Mesendoderm (in vitro differentiated cells): ENCODE measurements around the gene TEDDM1.
A peak's percentile ranks its signal among the peaks of the same experiment; 100 is the strongest.

ENCODE experiments used
- DNase-seq: peaks from one replicate; pipeline ENCODE4 v3.0.0; 2013
- H2AK5ac ChIP-seq: 2 replicates; pipeline ENCODE4 v1.6.1; 2013; ENCODE audit warnings: low read length, inconsistent platforms
- H2BK120ac ChIP-seq: 2 replicates; pipeline ENCODE4 v1.6.1; 2013; ENCODE audit warnings: low read depth, mild to moderate bottlenecking, low read length, moderate library complexity, mixed read lengths
- H2BK15ac ChIP-seq: replicated peaks from 2 replicates; pipeline ENCODE4 v1.6.1; 2013; ENCODE audit warnings: low read depth, mild to moderate bottlenecking, moderate library complexity
- H2BK5ac ChIP-seq: 2 replicates; pipeline ENCODE4 v1.6.1; 2013; ENCODE audit warnings: low read length, inconsistent platforms
- H3K18ac ChIP-seq: 2 replicates; pipeline ENCODE4 v1.6.1; 2013; ENCODE audit warnings: mild to moderate bottlenecking, low read length, mixed read lengths
- H3K23ac ChIP-seq: one replicate; pipeline ENCODE4 v1.6.1; 2013; ENCODE audit warnings: low read length
- H3K27ac ChIP-seq: 2 replicates; pipeline ENCODE4 v1.5.1; 2013; ENCODE audit warnings: low read depth, mild to moderate bottlenecking, inconsistent platforms, low read length, moderate library complexity
- H3K27me3 ChIP-seq: 2 replicates; pipeline ENCODE4 v1.6.1; 2013; ENCODE audit warnings: low read length, control low read depth, mild to moderate bottlenecking, inconsistent platforms; ENCODE audit not compliant: insufficient read depth, poor library complexity
- H3K36me3 ChIP-seq: 2 replicates; pipeline ENCODE4 v1.6.1; 2013; ENCODE audit warnings: low read length, inconsistent platforms; ENCODE audit not compliant: control insufficient read depth, insufficient read depth
- H3K4ac ChIP-seq: one replicate; pipeline ENCODE4 v1.6.1; 2013; ENCODE audit warnings: low read depth, mild to moderate bottlenecking, low read length, moderate library complexity
- H3K4me1 ChIP-seq: 2 replicates; pipeline ENCODE4 v1.6.1; 2013; ENCODE audit warnings: low read depth, low read length, inconsistent platforms; ENCODE audit not compliant: control insufficient read depth
- H3K4me2 ChIP-seq: 2 replicates; pipeline ENCODE4 v1.6.1; 2013; ENCODE audit warnings: low read length
- H3K4me3 ChIP-seq: 2 replicates; pipeline ENCODE4 v1.5.1; 2013; ENCODE audit warnings: mild to moderate bottlenecking, low read length
- H3K56ac ChIP-seq: one replicate; pipeline ENCODE4 v1.6.1; 2013; ENCODE audit warnings: low read length
- H3K79me1 ChIP-seq: 2 replicates; pipeline ENCODE4 v1.6.1; 2013; ENCODE audit warnings: low read length, inconsistent platforms
- H3K79me2 ChIP-seq: 2 replicates; pipeline ENCODE4 v1.6.1; 2013; ENCODE audit warnings: mild to moderate bottlenecking, low read length; ENCODE audit not compliant: control insufficient read depth, insufficient read depth
- H3K9ac ChIP-seq: 2 replicates; pipeline ENCODE4 v1.6.1; 2013; ENCODE audit warnings: low read length, inconsistent platforms
- H4K5ac ChIP-seq: one replicate; pipeline ENCODE4 v1.6.1; 2013; ENCODE audit warnings: low read length
- H4K8ac ChIP-seq: one replicate; pipeline ENCODE4 v1.6.1; 2013; ENCODE audit warnings: low read depth, mild to moderate bottlenecking, control low read depth, low read length, moderate library complexity
- WGBS: extraction: QIAGEN DNeasy Blood & Tissue Kit; methylation state at CpG from one replicate; pipeline ENCODE4 v1.1.7; 2013; ENCODE audit warnings: low lambda C conversion rate, missing lambda C conversion rate; ENCODE audit not compliant: insufficient coverage; ENCODE audit errors: extremely low coverage; 5-methylcytosine and 5-hydroxymethylcytosine counted together

TEDDM1 gene

DNA sequence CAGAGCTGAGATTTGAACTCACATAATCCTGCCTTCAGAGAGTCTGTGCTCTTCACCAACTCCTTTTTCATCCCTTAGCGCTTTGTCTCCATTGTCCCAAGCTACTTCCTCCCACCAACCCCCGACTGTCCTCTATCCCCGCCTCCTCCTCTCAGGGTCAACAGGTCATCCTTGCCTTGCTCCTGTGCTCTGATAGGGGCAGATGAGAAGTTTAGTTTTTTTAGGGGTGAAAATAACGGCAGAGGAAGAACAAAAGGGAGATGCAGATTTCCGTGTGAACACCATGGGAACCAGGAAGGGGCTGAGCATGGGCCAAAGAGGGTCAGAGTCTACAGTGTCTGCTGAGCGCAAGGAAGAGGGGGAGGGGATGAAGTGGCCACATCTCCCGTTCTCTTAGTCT, 40.8 kb downstream of the TEDDM1 start:
- Histone ChIP-seq H2BK120ac (no peak overlapping the region), H3K36me3 (no peaks in the 10 kb centered on the region)

GRCh38 chr1:182357913-182358312, 42.6 kb downstream of the TEDDM1 start:
- no peak for DNase-seq
- no CpG with 5 or more reads among the region's 4 CpGs for WGBS

More for the DNA sequence above, 40.8 kb downstream of the TEDDM1 start:
- H3K56ac ChIP-seq = no peak overlapping the region
- no peaks in the 10 kb centered on the region for H3K27me3 ChIP-seq
- no peak overlapping the region for H3K4me2 ChIP-seq
- no peak overlapping the region for H2BK5ac ChIP-seq
- H3K27ac ChIP-seq = no peak overlapping the region
- H3K79me1 ChIP-seq = no peaks in the 10 kb centered on the region
- H3K4me3 ChIP-seq = no peak overlapping the region
- no CpG with 5 or more reads among the region's 7 CpGs for WGBS
- H3K79me2 ChIP-seq = no peaks in the 10 kb centered on the region
- no peak overlapping the region for H2BK15ac ChIP-seq
- H3K23ac ChIP-seq = no peak overlapping the region
- DNase-seq = peak; percentile 47
- H3K4ac ChIP-seq = no peak overlapping the region
- H4K8ac ChIP-seq = no peak overlapping the region
- H3K9ac ChIP-seq = no peak overlapping the region
- no peak overlapping the region for H4K5ac ChIP-seq
- H2AK5ac ChIP-seq = no peak overlapping the region
- H3K4me1 ChIP-seq = no peaks in the 10 kb centered on the region
- H3K18ac ChIP-seq = no peak overlapping the region

DNA sequence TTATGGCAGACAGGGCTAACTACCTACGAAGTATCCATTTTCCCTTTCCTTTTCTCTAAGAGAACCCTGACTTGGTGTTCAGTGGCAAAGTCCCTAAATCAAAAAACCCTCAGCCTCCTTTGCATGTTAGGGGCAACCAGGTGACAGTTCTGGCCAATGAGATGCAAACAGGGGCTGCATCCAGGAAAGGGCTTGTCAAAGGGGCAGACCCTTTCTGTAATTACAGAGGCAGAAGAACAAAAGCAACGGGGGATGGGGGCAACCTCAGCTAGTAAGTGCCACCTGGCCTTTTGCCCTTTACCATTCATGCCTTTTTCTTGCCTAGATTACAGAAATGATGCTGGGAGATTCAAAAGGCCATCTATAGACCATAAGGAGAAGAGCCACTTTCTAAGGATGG, 43.3 kb downstream of the TEDDM1 start:
- H3K18ac ChIP-seq = no peak overlapping the region
- H2AK5ac ChIP-seq = no peak overlapping the region
- H3K23ac ChIP-seq = no peak overlapping the region
- no peaks in the 10 kb centered on the region for H3K79me2 ChIP-seq
- no peak overlapping the region for H3K56ac ChIP-seq
- no peak overlapping the region for H3K4me3 ChIP-seq
- H3K36me3 ChIP-seq = no peaks in the 10 kb centered on the region
- H2BK15ac ChIP-seq = no peak overlapping the region
- no peak overlapping the region for H2BK120ac ChIP-seq
- no peaks in the 10 kb centered on the region for H3K27me3 ChIP-seq
- no peak overlapping the region for H3K27ac ChIP-seq
- H3K4me2 ChIP-seq = no peak overlapping the region
- H3K4ac ChIP-seq = no peak overlapping the region
- H4K5ac ChIP-seq = no peak overlapping the region
- no peaks in the 10 kb centered on the region for H3K4me1 ChIP-seq
- no peak overlapping the region for H3K9ac ChIP-seq
- H3K79me1 ChIP-seq = no peaks in the 10 kb centered on the region
- no peak overlapping the region for H4K8ac ChIP-seq
- no CpG with 5 or more reads among the region's 2 CpGs for WGBS
- DNase-seq = peak; percentile 13
- no peak overlapping the region for H2BK5ac ChIP-seq

More at GRCh38 chr1:182357913-182358312, 42.6 kb downstream of the TEDDM1 start:
- Histone ChIP-seq H3K79me2 (no peaks in the 10 kb centered on the region), H3K4me2 (no peak overlapping the region), H4K8ac (no peak overlapping the region), H2BK120ac (no peak overlapping the region), H3K27me3 (no peaks in the 10 kb centered on the region), H3K23ac (no peak overlapping the region), H3K27ac (no peak overlapping the region), H4K5ac (no peak overlapping the region), H3K9ac (no peak overlapping the region), H3K18ac (no peak overlapping the region), H3K56ac (no peak overlapping the region), H2BK15ac (no peak overlapping the region), H3K4ac (no peak overlapping the region), H3K36me3 (no peaks in the 10 kb centered on the region), H3K79me1 (no peaks in the 10 kb centered on the region), H2BK5ac (no peak overlapping the region), H3K4me3 (no peak overlapping the region), H3K4me1 (no peaks in the 10 kb centered on the region), H2AK5ac (no peak overlapping the region)

DNA sequence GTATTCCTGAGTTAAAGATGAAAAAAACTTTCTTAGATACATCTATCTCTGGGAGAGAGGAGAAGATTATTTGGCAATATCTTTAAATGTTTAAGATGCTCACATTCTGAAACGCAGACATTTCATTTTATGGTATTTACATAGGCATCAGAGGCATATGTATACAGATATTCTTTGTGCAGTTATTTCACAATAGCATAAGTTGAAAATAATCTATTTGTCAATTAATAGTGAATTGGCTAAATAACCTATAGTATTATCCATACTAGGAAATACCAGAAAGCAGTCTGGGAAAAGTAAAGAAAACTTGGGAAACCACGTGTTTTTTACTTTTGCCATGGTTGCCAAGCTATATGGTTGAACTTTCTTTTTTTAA, 44.8 kb downstream of the TEDDM1 start:
- no peaks in the 10 kb centered on the region for H3K79me1 ChIP-seq
- no peaks in the 10 kb centered on the region for H3K79me2 ChIP-seq
- H3K9ac ChIP-seq = no peak overlapping the region
- no peak overlapping the region for H3K27ac ChIP-seq
- H3K4me3 ChIP-seq = no peak overlapping the region
- no peak overlapping the region for H3K4ac ChIP-seq
- no peaks in the 10 kb centered on the region for H3K27me3 ChIP-seq
- H2BK120ac ChIP-seq = no peak overlapping the region
- H2AK5ac ChIP-seq = no peak overlapping the region
- H3K18ac ChIP-seq = no peak overlapping the region
- H3K4me1 ChIP-seq = no peaks in the 10 kb centered on the region
- DNase-seq = no peak
- no peak overlapping the region for H4K5ac ChIP-seq
- no peak overlapping the region for H3K23ac ChIP-seq
- no peak overlapping the region for H4K8ac ChIP-seq
- H3K36me3 ChIP-seq = no peaks in the 10 kb centered on the region
- no peak overlapping the region for H2BK5ac ChIP-seq
- H3K56ac ChIP-seq = no peak overlapping the region
- no peak overlapping the region for H2BK15ac ChIP-seq
- WGBS = no CpG with 5 or more reads among the region's 2 CpGs
- H3K4me2 ChIP-seq = no peak overlapping the region

GRCh38 chr1:182351790-182352364, 48.6 kb downstream of the TEDDM1 start:
- no peak overlapping the region for H3K27ac ChIP-seq
- no peak for DNase-seq

GRCh38 chr1:182350839-182351238, 49.6 kb downstream of the TEDDM1 start:
- Histone ChIP-seq H3K23ac (no peak overlapping the region), H3K36me3 (no peaks in the 10 kb centered on the region), H3K56ac (no peak overlapping the region), H2BK15ac (no peak overlapping the region), H3K4me3 (no peak overlapping the region), H3K79me2 (no peaks in the 10 kb centered on the region), H2AK5ac (no peak overlapping the region), H3K27ac (no peak overlapping the region), H3K4ac (no peak overlapping the region), H3K27me3 (no peaks in the 10 kb centered on the region), H3K4me1 (peaks cover 6% of the 10 kb centered on the region), H4K8ac (no peak overlapping the region), H3K79me1 (no peaks in the 10 kb centered on the region), H3K9ac (no peak overlapping the region), H2BK120ac (no peak overlapping the region), H3K4me2 (no peak overlapping the region), H4K5ac (no peak overlapping the region), H3K18ac (no peak overlapping the region), H2BK5ac (no peak overlapping the region)
- no peak for DNase-seq
- no CpG with 5 or more reads among the region's 2 CpGs for WGBS

More at GRCh38 chr1:182351790-182352364, 48.6 kb downstream of the TEDDM1 start:
- H3K4me2 ChIP-seq = no peak overlapping the region
- no peaks in the 10 kb centered on the region for H3K79me2 ChIP-seq
- peaks cover 6% of the 10 kb centered on the region for H3K4me1 ChIP-seq
- H3K4me3 ChIP-seq = no peak overlapping the region
- no peaks in the 10 kb centered on the region for H3K79me1 ChIP-seq
- H3K4ac ChIP-seq = no peak overlapping the region
- H3K23ac ChIP-seq = no peak overlapping the region
- no peak overlapping the region for H2AK5ac ChIP-seq
- no peaks in the 10 kb centered on the region for H3K27me3 ChIP-seq
- whole genome bisulfite sequencing = no CpG with 5 or more reads among the region's 1 CpG
- no peak overlapping the region for H3K18ac ChIP-seq
- no peaks in the 10 kb centered on the region for H3K36me3 ChIP-seq
- H4K5ac ChIP-seq = no peak overlapping the region
- no peak overlapping the region for H3K9ac ChIP-seq
- H4K8ac ChIP-seq = no peak overlapping the region
- no peak overlapping the region for H2BK120ac ChIP-seq
- H2BK5ac ChIP-seq = no peak overlapping the region
- no peak overlapping the region for H2BK15ac ChIP-seq
- H3K56ac ChIP-seq = no peak overlapping the region
